Neural progenitor cell (in vitro differentiated cells): Measurements from ENCODE around the gene ATP1A3. TPM values are rescaled to one million over a fixed set of nuclear protein-coding genes. Genes with fewer than 3 reads are reported as not detected.
A peak's percentile ranks its signal among the peaks of the same experiment; 100 is the strongest.

ENCODE experiments used
- DNase-seq: peaks from one replicate; pipeline ENCODE4 v3.0.0-alpha.2; 2016; ENCODE audit warnings: low spot score
- H2AFZ ChIP-seq: fragments of 200-600 bp; sonication (generic); replicated peaks from 2 replicates; pipeline ENCODE4 v1.6.1; 2016; ENCODE audit warnings: antibody characterized with exemption
- H3F3A ChIP-seq: fragments of 200-600 bp; sonication (generic); 2 replicates; pipeline ENCODE4 v1.6.1; 2016; ENCODE audit warnings: antibody characterized with exemption, low read depth
- H3K27ac ChIP-seq: fragments of 200-600 bp; sonication (generic); 2 replicates; pipeline ENCODE4 v1.5.1; 2016; ENCODE audit warnings: mild to moderate bottlenecking
- H3K27me3 ChIP-seq: fragments of 200-600 bp; sonication (generic); 2 replicates; pipeline ENCODE4 v1.6.1; 2016; ENCODE audit warnings: mild to moderate bottlenecking, moderate library complexity
- H3K36me3 ChIP-seq: fragments of 200-600 bp; sonication (generic); 2 replicates; pipeline ENCODE4 v1.5.1; 2016
- H3K4me1 ChIP-seq: fragments of 200-600 bp; sonication (generic); 2 replicates; pipeline ENCODE4 v1.6.1; 2016; ENCODE audit warnings: mixed run types
- H3K4me2 ChIP-seq: fragments of 200-600 bp; sonication (generic); 2 replicates; pipeline ENCODE4 v1.6.1; 2016
- H3K4me3 ChIP-seq: fragments of 200-600 bp; sonication (generic); 2 replicates; pipeline ENCODE4 v1.5.1; 2016
- H3K79me2 ChIP-seq: fragments of 200-600 bp; sonication (generic); 2 replicates; pipeline ENCODE4 v1.6.1; 2016; ENCODE audit warnings: low read depth
- H3K9ac ChIP-seq: fragments of 200-600 bp; sonication (generic); 2 replicates; pipeline ENCODE4 v1.6.1; 2016
- H3K9me3 ChIP-seq: fragments of 200-600 bp; sonication (generic); 2 replicates; pipeline ENCODE4 v1.5.1; 2016; ENCODE audit warnings: low read depth
- H4K20me1 ChIP-seq: fragments of 200-600 bp; sonication (generic); 2 replicates; pipeline ENCODE4 v1.6.1; 2016; ENCODE audit warnings: low read depth
- H3K27ac Mint-ChIP-seq: 3 replicates; pipeline ENCODE4 v1.8.0; 2021; ENCODE audit warnings: mixed read lengths
- H3K27me3 Mint-ChIP-seq: 2 replicates; pipeline ENCODE4 v1.8.0; 2022; ENCODE audit warnings: low read depth, mild to moderate bottlenecking, inconsistent platforms, moderate library complexity, mixed read lengths; ENCODE audit not compliant: insufficient read depth
- H3K36me3 Mint-ChIP-seq: 3 replicates; pipeline ENCODE4 v1.8.0; 2021; ENCODE audit warnings: mixed read lengths
- H3K4me1 Mint-ChIP-seq: 3 replicates; pipeline ENCODE4 v1.8.0; 2021; ENCODE audit warnings: mixed read lengths
- H3K4me3 Mint-ChIP-seq: 3 replicates; pipeline ENCODE4 v1.8.0; 2021; ENCODE audit warnings: mild to moderate bottlenecking, moderate library complexity, mixed read lengths
- H3K9me3 Mint-ChIP-seq: 3 replicates; pipeline ENCODE4 v1.8.0; 2020; ENCODE audit warnings: mixed read lengths
- EZH2 ChIP-seq: fragments of 200-600 bp; sonication (generic); IDR thresholded peaks from 2 replicates; pipeline ENCODE4 v1.6.1; 2017; ENCODE audit warnings: antibody characterized with exemption, mild to moderate bottlenecking, moderate library complexity
- EZH2phosphoT487 ChIP-seq: fragments of 200-600 bp; sonication (generic); IDR thresholded peaks from 2 replicates; pipeline ENCODE4 v1.6.1; 2017; ENCODE audit warnings: antibody characterized with exemption
- total RNA-seq: library from RNA; depleted of rRNA; stranded (reverse); fragments of >200 nt; gene quantifications from 2 replicates; pipeline ENCODE4 v1.2.3, GENCODE V29; 2015; ENCODE audit warnings: low replicate concordance
- TF ChIP-seq, protein P1 (sequence below): fragments of 200-600 bp; sonication (generic); IDR thresholded peaks from 2 replicates; pipeline ENCODE4 v1.5.1; 2017; ENCODE audit warnings: antibody characterized with exemption, mild to moderate bottlenecking

ATP1A3 gene
- total RNA-seq, 1 donor from 2014 or later, result not detected

DNA sequence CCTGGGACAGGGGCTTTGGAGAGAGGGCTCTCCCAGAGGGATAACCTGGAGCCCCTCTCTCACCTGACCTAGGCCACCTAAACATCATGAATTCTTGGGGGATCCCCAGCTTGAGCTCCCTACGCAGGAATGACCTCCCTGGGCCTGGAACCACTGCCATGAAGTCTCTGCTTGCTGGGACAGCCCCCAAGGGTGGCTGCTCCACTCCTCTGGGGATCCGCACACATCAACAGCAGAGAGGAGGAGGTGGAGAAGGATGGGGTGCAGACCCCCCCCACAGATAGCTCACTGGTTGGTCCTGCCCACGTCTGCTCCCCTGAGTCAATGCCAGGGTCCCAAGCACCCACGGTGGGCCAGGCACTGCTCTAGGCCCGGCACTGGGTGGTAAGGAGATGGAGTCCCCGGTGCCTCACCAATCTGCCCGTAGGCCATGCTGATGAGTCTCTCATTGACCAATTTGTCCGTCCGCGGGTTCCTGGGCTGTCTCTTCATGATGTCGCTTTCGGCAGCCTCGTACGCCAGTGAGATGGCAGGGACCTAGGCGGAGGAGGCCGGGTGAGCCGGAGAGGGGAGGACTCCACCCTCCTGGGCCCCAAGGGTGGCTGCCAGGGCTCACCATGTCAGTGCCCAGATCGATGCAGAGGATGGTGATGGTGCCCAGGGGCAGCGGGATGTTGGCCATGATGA lies 24.1 kb downstream of the ATP1A3 start:
- Histone ChIP-seq H3K9me3 (no peaks in the 10 kb centered on the region), H3K4me2 (no peak overlapping the region), H3K9ac (no peak overlapping the region), H3K27ac (no peak overlapping the region), H3K79me2 (no peaks in the 10 kb centered on the region), H2AFZ (no peak overlapping the region), H3K4me3 (no peak overlapping the region), H3K27me3 (no peaks in the 10 kb centered on the region), H3F3A (no peaks in the 10 kb centered on the region), H4K20me1 (no peaks in the 10 kb centered on the region), H3K4me1 (no peaks in the 10 kb centered on the region), H3K36me3 (no peaks in the 10 kb centered on the region)
- TF ChIP-seq EZH2, result no peak
- Mint-ChIP-seq H3K27me3 (peaks cover 7% of the 10 kb centered on the region), H3K27ac (no peak overlapping the region), H3K4me3 (peak overlapping the region; percentile 62), H3K36me3 (peaks cover 2% of the 10 kb centered on the region), H3K4me1 (peaks cover 2% of the 10 kb centered on the region), H3K9me3 (no peaks in the 10 kb centered on the region)
- DNase-seq, result no peak

DNA sequence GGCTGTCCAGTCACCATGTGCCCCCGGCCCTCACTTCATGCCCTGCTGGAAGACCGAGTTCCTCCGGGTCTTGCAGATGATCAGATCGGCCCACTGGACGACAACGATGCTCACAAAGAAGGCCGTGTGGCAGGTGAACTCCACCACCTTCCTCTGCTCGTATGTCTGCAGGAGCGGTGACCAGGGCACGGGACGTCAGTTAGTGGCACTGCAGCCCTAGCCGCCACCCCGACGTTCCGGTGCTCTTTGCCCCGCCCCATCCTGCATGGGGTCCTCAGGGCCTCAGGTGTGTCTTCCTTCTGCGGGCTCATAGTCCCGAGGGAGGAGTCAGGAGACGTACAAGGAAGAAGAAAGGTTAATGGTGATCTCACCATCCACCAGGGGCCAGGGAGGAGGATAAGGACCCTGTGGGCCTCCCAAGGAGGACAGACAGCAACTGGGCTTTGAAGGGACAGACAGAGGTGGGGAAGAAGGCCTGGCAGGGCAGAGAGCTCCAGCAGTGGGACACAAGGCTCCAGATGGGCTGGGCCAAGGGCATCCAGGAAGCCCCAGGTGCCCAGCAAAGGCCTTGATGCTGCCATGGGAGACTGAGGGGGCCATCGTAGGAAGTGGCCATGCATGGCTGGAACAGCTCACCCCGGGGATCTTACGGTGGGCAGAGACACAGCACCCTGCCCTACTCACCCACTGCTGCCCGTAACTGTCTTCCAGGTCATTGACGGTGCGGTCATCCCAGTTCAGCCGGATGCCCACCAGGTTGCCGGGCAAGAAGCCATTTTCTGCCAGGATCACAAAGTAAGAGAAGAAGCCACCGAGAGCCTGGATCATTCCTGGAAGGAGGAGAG lies 25.1 kb downstream of the ATP1A3 start:
- no peak overlapping the region for H3K9ac ChIP-seq
- H3K36me3 ChIP-seq, result no peaks in the 10 kb centered on the region
- TF ChIP-seq, protein P1, sequence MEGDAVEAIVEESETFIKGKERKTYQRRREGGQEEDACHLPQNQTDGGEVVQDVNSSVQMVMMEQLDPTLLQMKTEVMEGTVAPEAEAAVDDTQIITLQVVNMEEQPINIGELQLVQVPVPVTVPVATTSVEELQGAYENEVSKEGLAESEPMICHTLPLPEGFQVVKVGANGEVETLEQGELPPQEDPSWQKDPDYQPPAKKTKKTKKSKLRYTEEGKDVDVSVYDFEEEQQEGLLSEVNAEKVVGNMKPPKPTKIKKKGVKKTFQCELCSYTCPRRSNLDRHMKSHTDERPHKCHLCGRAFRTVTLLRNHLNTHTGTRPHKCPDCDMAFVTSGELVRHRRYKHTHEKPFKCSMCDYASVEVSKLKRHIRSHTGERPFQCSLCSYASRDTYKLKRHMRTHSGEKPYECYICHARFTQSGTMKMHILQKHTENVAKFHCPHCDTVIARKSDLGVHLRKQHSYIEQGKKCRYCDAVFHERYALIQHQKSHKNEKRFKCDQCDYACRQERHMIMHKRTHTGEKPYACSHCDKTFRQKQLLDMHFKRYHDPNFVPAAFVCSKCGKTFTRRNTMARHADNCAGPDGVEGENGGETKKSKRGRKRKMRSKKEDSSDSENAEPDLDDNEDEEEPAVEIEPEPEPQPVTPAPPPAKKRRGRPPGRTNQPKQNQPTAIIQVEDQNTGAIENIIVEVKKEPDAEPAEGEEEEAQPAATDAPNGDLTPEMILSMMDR, result no peak
- no peak for TF ChIP-seq EZH2
- no peak for TF ChIP-seq EZH2phosphoT487
- H3F3A ChIP-seq, result no peaks in the 10 kb centered on the region
- H3K27me3 ChIP-seq, result no peaks in the 10 kb centered on the region
- no peak overlapping the region for H3K27ac Mint-ChIP-seq
- H3K4me1 ChIP-seq, result no peaks in the 10 kb centered on the region
- no peaks in the 10 kb centered on the region for H4K20me1 ChIP-seq
- no peak overlapping the region for H3K27ac ChIP-seq
- H3K36me3 Mint-ChIP-seq, result peaks cover 2% of the 10 kb centered on the region
- no peaks in the 10 kb centered on the region for H3K9me3 Mint-ChIP-seq
- no peak overlapping the region for H3K4me2 ChIP-seq
- no peak overlapping the region for H3K4me3 Mint-ChIP-seq
- no peaks in the 10 kb centered on the region for H3K9me3 ChIP-seq
- H3K79me2 ChIP-seq, result no peaks in the 10 kb centered on the region
- peaks cover 7% of the 10 kb centered on the region for H3K27me3 Mint-ChIP-seq
- no peak overlapping the region for H3K4me3 ChIP-seq
- no peak for DNase-seq
- H2AFZ ChIP-seq, result no peak overlapping the region
- H3K4me1 Mint-ChIP-seq, result peaks cover 2% of the 10 kb centered on the region

DNA sequence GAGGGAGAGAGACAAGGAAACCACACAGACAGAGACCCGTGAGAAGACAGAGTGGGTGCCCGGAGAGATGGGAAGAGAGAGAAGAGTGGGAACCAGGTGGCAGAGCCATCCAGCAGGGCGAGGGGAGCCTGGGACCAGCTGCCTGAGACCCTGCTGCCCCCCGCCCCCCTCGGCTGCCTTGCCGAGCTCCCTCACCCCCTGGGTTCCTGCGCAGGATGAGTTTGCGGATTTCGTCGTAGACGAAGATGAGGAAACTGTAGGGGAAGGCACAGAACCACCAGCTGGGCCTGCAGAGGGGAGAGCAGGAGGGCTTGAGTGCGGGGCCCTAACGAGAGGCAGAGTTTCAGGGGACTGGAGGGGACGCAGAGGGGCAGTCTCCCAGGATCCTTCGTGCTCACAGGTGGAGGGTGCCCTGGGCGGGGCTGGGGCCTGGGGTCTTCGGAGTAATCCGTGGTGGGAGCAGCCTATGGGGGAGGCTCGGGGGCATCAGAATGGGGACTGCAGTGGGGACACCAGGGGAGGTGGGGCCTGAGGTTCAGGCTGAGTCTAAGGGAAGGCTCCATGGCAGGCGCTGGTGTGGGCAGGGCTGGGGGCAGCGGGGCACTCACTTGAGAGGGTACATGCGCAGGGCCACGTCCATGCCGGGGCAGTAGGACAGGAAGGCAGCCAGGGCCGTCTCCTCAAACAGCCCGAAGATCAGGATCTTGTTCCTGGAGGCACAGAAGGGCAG lies 26.8 kb downstream of the ATP1A3 start:
- peaks cover 2% of the 10 kb centered on the region for H3K4me1 Mint-ChIP-seq
- H3K4me3 Mint-ChIP-seq, result no peak overlapping the region
- no peak for DNase-seq
- Histone ChIP-seq H2AFZ (no peak overlapping the region), H4K20me1 (no peaks in the 10 kb centered on the region), H3K4me1 (no peaks in the 10 kb centered on the region), H3F3A (no peaks in the 10 kb centered on the region), H3K4me2 (no peak overlapping the region), H3K4me3 (no peak overlapping the region), H3K27ac (no peak overlapping the region), H3K27me3 (no peaks in the 10 kb centered on the region), H3K36me3 (no peaks in the 10 kb centered on the region), H3K9me3 (no peaks in the 10 kb centered on the region), H3K79me2 (no peaks in the 10 kb centered on the region), H3K9ac (no peak overlapping the region)
- H3K36me3 Mint-ChIP-seq, result peaks cover 2% of the 10 kb centered on the region
- H3K27ac Mint-ChIP-seq, result no peak overlapping the region
- TF ChIP-seq, protein P1, result no peak
- TF ChIP-seq EZH2phosphoT487 (no peak), EZH2 (no peak)
- no peaks in the 10 kb centered on the region for H3K9me3 Mint-ChIP-seq
- H3K27me3 Mint-ChIP-seq, result peaks cover 7% of the 10 kb centered on the region
